ENCODE data around the gene GGT1. TPM values are rescaled to one million over a fixed set of nuclear protein-coding genes. Genes with fewer than 3 reads are reported as not detected.

Gene GGT1
- total and polyA plus RNA-seq, 4 donors: 31.8 to 162 (median 52.9) TPM

- no peaks in the 10 kb centered on the region for H3K27me3 ChIP-seq (ENCODE audit: control insufficient read depth in 3 of 3, insufficient read depth in 3 of 3, low read length in 2 of 3)
- no peak for DNase-seq
- ATAC-seq (ENCODE audit: insufficient read depth, low FRiP score): no peak
- peaks cover 0 to 25% (median 13%) of the 10 kb centered on the region in 4 donors for H3K36me3 ChIP-seq (ENCODE audit: control insufficient read depth in 4 of 4, insufficient read depth in 4 of 4, low read length in 4 of 4)
- no peak overlapping the region for H3K9ac ChIP-seq (ENCODE audit: insufficient read depth in 1 of 2, low read length in 2 of 2)
- peaks cover 0 to 18% (median 7%) of the 10 kb centered on the region in 5 donors for H3K4me1 ChIP-seq (ENCODE audit: control insufficient read depth in 5 of 5, insufficient read depth in 5 of 5, low read length in 5 of 5)
- no peak for TF ChIP-seq CTCF (IDR thresholded peaks at IDR 0.05; ENCODE audit: control extremely low read depth, extremely low read depth)
- 93 to 95% methylated on average over 21 of the region's 21 CpGs for WGBS, 2 donors
- no peak overlapping the region for H3K4me3 ChIP-seq
- no peak overlapping the region for H3K27ac ChIP-seq (ENCODE audit: low read depth in 1 of 2, low read length in 1 of 2)
- no peaks in the 10 kb centered on the region for H3K9me3 ChIP-seq (ENCODE audit: control insufficient read depth in 4 of 4, insufficient read depth in 3 of 4, low read length in 3 of 4)
Measured at GRCh38 chr22:24588757-24589481, 14.1 kb upstream of the GGT1 start.

GRCh38 chr22:24589518-24590030, 13.4 kb upstream of the GGT1 start:
- 92 to 93% methylated on average over 7 of the region's 7 CpGs for WGBS, 2 donors
- H3K27ac ChIP-seq (ENCODE audit: low read depth in 1 of 2, low read length in 1 of 2): no peak overlapping the region
- peaks cover 0 to 24% (median 9%) of the 10 kb centered on the region in 5 donors for H3K4me1 ChIP-seq (ENCODE audit: control insufficient read depth in 5 of 5, insufficient read depth in 5 of 5, low read length in 5 of 5)
- no peak overlapping the region for H3K9ac ChIP-seq (ENCODE audit: insufficient read depth in 1 of 2, low read length in 2 of 2)
- no peaks in the 10 kb centered on the region for H3K9me3 ChIP-seq (ENCODE audit: control insufficient read depth in 4 of 4, insufficient read depth in 3 of 4, low read length in 3 of 4)
- TF ChIP-seq CTCF (IDR thresholded peaks at IDR 0.05; ENCODE audit: control extremely low read depth, extremely low read depth): no peak
- peaks cover 0 to 25% (median 13%) of the 10 kb centered on the region in 4 donors for H3K36me3 ChIP-seq (ENCODE audit: control insufficient read depth in 4 of 4, insufficient read depth in 4 of 4, low read length in 4 of 4)
- H3K4me3 ChIP-seq: no peak overlapping the region
- no peaks in the 10 kb centered on the region for H3K27me3 ChIP-seq (ENCODE audit: control insufficient read depth in 3 of 3, insufficient read depth in 3 of 3, low read length in 2 of 3)
- ATAC-seq (ENCODE audit: insufficient read depth, low FRiP score) (no peak), DNase-seq (no peak)

- WGBS, 2 donors: 98 to 99% methylated on average over 12 of the region's 12 CpGs
- ATAC-seq (ENCODE audit: insufficient read depth, low FRiP score) (no peak), DNase-seq (no peak)
- Histone ChIP-seq H3K9ac (ENCODE audit: insufficient read depth in 1 of 2, low read length in 2 of 2) (no peak overlapping the region), H3K36me3 (ENCODE audit: control insufficient read depth in 4 of 4, insufficient read depth in 4 of 4, low read length in 4 of 4) (peaks cover 0 to 21% (median 13%) of the 10 kb centered on the region in 4 donors), H3K4me3 (no peak overlapping the region), H3K27ac (ENCODE audit: low read depth in 1 of 2, low read length in 1 of 2) (no peak overlapping the region), H3K9me3 (ENCODE audit: control insufficient read depth in 4 of 4, insufficient read depth in 3 of 4, low read length in 3 of 4) (no peaks in the 10 kb centered on the region), H3K4me1 (ENCODE audit: control insufficient read depth in 5 of 5, insufficient read depth in 5 of 5, low read length in 5 of 5) (peaks cover 0 to 34% (median 9%) of the 10 kb centered on the region in 5 donors), H3K27me3 (ENCODE audit: control insufficient read depth in 3 of 3, insufficient read depth in 3 of 3, low read length in 2 of 3) (no peaks in the 10 kb centered on the region)
- no peak for TF ChIP-seq CTCF (IDR thresholded peaks at IDR 0.05; ENCODE audit: control extremely low read depth, extremely low read depth)
Measured at GRCh38 chr22:24590596-24591173, 12.3 kb upstream of the GGT1 start.
